Epithelial cell of umbilical artery (primary cell): ENCODE data around the gene HBA1. TPM values are rescaled to one million over a fixed set of nuclear protein-coding genes. Genes with fewer than 3 reads are reported as not detected.

Source experiments
- total RNA-seq: library from RNA; depleted of rRNA; stranded (reverse); fragments of >200 nt; gene quantifications from 2 replicates; pipeline ENCODE4 v1.2.3, GENCODE V29; 2014

The HBA1 gene
- total RNA-seq, result not detected in 2 replicates

DNA sequence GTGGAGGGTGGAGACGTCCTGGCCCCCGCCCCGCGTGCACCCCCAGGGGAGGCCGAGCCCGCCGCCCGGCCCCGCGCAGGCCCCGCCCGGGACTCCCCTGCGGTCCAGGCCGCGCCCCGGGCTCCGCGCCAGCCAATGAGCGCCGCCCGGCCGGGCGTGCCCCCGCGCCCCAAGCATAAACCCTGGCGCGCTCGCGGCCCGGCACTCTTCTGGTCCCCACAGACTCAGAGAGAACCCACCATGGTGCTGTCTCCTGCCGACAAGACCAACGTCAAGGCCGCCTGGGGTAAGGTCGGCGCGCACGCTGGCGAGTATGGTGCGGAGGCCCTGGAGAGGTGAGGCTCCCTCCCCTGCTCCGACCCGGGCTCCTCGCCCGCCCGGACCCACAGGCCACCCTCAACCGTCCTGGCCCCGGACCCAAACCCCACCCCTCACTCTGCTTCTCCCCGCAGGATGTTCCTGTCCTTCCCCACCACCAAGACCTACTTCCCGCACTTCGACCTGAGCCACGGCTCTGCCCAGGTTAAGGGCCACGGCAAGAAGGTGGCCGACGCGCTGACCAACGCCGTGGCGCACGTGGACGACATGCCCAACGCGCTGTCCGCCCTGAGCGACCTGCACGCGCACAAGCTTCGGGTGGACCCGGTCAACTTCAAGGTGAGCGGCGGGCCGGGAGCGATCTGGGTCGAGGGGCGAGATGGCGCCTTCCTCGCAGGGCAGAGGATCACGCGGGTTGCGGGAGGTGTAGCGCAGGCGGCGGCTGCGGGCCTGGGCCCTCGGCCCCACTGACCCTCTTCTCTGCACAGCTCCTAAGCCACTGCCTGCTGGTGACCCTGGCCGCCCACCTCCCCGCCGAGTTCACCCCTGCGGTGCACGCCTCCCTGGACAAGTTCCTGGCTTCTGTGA, at the start of gene HBA1:
TSS of gene HBA1 (plus strand) at position 204 of the 906 bp plus-strand sequence. CDS start at position 241, 37 bp downstream.

DNA sequence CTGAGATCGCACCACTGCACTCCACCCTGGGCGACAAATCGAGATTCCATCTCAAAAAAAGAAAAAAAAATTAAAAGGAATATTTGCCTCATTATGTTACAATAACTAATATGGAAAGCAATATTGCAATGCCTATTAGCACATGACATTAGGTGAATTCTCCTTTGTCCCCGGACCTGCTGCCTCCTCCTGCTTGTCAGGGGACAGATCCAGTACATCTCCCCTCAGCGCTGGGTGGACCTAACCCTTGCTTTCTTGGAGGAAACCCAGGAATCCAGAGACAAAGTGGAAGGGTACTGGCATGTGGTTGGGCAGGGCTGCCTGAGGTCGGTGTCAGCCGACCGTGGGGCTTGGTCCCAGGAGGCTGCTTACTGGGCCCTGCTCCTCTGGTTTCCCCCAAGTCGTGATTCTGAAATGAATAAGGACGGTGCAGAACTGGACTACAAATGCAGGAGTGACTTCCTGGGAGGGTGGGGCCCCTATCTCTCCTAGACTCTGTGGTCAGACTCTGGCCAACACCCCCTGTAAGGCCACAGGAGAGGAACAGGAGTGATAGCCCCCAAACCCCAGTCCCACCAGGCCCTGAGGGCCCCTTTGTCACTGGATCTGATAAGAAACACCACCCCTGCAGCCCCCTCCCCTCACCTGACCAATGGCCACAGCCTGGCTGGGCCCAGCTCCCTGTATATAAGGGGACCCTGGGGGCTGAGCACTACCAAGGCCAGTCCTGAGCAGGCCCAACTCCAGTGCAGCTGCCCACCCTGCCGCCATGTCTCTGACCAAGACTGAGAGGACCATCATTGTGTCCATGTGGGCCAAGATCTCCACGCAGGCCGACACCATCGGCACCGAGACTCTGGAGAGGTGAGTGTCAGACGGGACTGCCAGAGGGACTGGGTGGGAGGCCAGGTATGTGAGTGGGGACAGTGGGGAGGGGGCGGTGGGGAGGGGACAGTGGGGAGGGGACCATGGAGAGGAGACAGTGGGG, 24.0 kb upstream of the HBA1 start, which contains the start of gene HBZ:
TSS of gene HBZ (plus strand) at position 504 of the 988 bp plus-strand sequence. CDS start at position 770, 266 bp downstream.

DNA sequence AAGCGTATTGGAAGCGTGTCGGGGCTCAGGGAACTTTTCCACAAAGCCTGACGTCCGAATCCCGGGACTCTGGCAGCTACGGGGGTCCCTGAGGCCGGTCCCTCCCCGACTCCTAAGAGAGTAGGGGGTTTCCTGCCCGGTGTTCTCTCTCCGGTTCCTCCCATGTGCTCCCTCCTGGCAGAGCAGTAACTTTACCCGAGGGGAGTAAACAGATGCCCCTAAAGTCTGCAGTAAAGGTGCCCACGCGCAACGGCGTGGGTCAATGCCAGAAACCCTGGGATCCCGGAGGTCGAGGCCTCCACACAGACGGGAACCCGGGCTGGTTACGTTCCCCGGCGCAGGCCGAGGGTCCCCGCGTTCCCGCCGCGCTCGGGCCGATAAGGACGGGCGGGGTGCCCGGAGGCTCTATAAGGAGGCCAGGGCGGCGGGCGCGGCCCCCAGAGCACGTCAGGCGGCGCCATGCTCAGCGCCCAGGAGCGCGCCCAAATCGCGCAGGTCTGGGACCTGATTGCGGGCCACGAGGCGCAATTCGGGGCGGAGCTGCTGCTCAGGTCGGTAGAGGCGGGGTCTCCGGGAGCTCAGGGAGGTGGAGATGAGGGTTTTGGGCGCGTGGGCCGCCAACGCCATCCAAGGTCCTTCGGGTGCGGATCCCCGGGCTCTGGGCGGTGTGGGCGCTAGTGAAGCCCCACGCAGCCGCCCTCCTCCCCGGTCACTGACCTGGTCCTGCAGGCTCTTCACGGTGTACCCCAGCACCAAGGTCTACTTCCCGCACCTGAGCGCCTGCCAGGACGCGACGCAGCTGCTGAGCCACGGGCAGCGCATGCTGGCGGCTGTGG, 10.7 kb upstream of the HBA1 start, which contains the start of gene HBM:
TSS of gene HBM (plus strand) at position 440 of the 836 bp plus-strand sequence. CDS start at position 460, 20 bp downstream.

DNA sequence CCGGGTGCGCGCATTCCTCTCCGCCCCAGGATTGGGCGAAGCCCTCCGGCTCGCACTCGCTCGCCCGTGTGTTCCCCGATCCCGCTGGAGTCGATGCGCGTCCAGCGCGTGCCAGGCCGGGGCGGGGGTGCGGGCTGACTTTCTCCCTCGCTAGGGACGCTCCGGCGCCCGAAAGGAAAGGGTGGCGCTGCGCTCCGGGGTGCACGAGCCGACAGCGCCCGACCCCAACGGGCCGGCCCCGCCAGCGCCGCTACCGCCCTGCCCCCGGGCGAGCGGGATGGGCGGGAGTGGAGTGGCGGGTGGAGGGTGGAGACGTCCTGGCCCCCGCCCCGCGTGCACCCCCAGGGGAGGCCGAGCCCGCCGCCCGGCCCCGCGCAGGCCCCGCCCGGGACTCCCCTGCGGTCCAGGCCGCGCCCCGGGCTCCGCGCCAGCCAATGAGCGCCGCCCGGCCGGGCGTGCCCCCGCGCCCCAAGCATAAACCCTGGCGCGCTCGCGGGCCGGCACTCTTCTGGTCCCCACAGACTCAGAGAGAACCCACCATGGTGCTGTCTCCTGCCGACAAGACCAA, 4.0 kb upstream of the HBA1 start, which contains the start of gene HBA2:
TSS of gene HBA2 (plus strand) at position 503 of the 568 bp plus-strand sequence. CDS start at position 540, 37 bp downstream.

DNA sequence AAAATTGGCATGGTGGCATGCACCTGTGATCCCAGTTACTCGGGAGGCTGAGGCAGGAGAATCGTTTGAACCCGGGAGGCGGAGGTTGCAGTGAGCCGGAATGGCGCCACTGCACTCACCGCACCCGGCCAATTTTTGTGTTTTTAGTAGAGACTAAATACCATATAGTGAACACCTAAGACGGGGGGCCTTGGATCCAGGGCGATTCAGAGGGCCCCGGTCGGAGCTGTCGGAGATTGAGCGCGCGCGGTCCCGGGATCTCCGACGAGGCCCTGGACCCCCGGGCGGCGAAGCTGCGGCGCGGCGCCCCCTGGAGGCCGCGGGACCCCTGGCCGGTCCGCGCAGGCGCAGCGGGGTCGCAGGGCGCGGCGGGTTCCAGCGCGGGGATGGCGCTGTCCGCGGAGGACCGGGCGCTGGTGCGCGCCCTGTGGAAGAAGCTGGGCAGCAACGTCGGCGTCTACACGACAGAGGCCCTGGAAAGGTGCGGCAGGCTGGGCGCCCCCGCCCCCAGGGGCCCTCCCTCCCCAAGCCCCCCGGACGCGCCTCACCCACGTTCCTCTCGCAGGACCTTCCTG, 3.7 kb downstream of the HBA1 start, which contains the start of gene HBQ1:
TSS of gene HBQ1 (plus strand) at position 359 of the 575 bp plus-strand sequence. CDS start at position 387, 28 bp downstream.

Other genes starting within 250 kb of the HBA1 start
- 8.2 and 10.4 TPM in 2 replicates for gene POLR3K, start 123.1 kb upstream of the HBA1 start, total RNA-seq
- 37.0 and 46.4 TPM in 2 replicates for gene SNRNP25, start 122.9 kb upstream of the HBA1 start, total RNA-seq
- gene RHBDF1, start 104.0 kb upstream of the HBA1 start, total RNA-seq, result 16.6 and 19.5 TPM in 2 replicates
- gene MPG, start 98.5 kb upstream of the HBA1 start, total RNA-seq, result 133 and 217 TPM in 2 replicates
- 5.6 and 5.8 TPM in 2 replicates for gene NPRL3, start 38.0 kb upstream of the HBA1 start, total RNA-seq
- gene HBZ, start 24.0 kb upstream of the HBA1 start, total RNA-seq, result not detected in 2 replicates
- not detected in 2 replicates for gene HBM, start 10.7 kb upstream of the HBA1 start, total RNA-seq
- not detected in 2 replicates for gene HBA2, start 3.8 kb upstream of the HBA1 start, total RNA-seq
- 0.61 and 3.9 TPM in 2 replicates for gene HBQ1, start 3.8 kb downstream of the HBA1 start, total RNA-seq
- 36.7 and 48.8 TPM in 2 replicates for gene LUC7L, start 52.8 kb downstream of the HBA1 start, total RNA-seq
- 46.1 and 58.7 TPM in 2 replicates for gene FAM234A, start 58.1 kb downstream of the HBA1 start, total RNA-seq
- 0.97 and 1.5 TPM in 2 replicates for gene RGS11, start 99.3 kb downstream of the HBA1 start, total RNA-seq
- gene ARHGDIG, start 103.9 kb downstream of the HBA1 start, total RNA-seq, result 0.61 and 4.2 TPM in 2 replicates
- gene PDIA2, start 106.5 kb downstream of the HBA1 start, total RNA-seq, result not detected in 2 replicates
- gene AXIN1, start 176.0 kb downstream of the HBA1 start, total RNA-seq, result 18.8 and 22.9 TPM in 2 replicates
- gene MRPL28, start 193.9 kb downstream of the HBA1 start, total RNA-seq, result 111 and 136 TPM in 2 replicates
- gene PGAP6, start 205.3 kb downstream of the HBA1 start, total RNA-seq, result 78.0 and 93.9 TPM in 2 replicates
- 76.4 and 117 TPM in 2 replicates for gene NME4, start 220.5 kb downstream of the HBA1 start, total RNA-seq
- gene DECR2, start 225.2 kb downstream of the HBA1 start, total RNA-seq, result 9.0 and 17.5 TPM in 2 replicates
- 23.4 and 24.8 TPM in 2 replicates for gene RAB11FIP3, start 249.0 kb downstream of the HBA1 start, total RNA-seq